ENCODE measurements around the gene EPS15. TPM values are rescaled to one million over a fixed set of nuclear protein-coding genes. Genes with fewer than 3 reads are reported as not detected.
A peak's percentile ranks its signal among the peaks of the same experiment; 100 is the strongest.

The EPS15 gene
- total and polyA plus RNA-seq, 9 of the 15 experiments (the other 6 are each of a cell fraction or from before 2014, with no cell fraction given), result 23.1 to 69.0 (median 41.7) TPM

DNA sequence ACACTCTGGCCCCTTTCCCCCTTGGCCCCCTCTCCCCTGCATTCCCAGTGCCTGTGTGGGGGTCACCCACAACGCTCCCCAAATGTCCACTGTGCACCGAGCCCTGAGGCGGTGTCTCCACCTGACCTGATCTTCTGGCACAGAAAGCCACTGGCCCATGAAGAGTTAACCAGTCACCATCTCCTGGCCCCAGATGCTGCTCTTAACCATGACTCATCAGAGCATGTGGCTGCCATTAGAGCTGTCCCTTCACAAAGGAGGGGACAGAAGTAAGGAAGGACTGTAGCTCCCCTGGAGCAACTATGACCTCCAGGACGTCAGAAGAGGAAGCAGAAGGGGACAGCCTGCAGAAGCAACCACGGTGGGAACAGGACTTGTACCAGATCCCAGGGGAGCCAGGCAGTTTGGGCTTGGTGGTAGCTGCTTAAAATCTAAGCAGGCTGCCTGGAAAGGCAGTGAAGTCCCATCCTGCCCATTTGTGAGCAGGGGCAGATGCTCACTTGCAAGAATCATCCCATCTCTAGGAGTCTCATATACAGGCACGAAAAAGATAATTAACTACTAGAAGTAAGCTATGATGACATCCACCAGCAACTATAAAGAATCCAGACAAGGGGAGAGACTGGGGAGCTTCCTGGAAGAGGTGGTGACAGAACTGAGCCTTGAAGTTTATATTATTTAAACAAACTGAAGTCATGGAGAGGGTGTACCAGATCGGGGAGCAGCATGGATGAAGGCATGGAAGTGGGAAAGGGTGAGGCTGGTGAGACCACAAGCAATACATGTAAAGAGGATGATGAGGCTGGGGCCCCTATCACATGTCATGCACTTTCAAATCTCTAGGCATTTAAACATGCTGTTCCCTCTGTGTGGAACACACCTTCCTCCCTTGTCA, 187.6 kb downstream of the EPS15 start (continued):
- TF ChIP-seq, protein P1, sequence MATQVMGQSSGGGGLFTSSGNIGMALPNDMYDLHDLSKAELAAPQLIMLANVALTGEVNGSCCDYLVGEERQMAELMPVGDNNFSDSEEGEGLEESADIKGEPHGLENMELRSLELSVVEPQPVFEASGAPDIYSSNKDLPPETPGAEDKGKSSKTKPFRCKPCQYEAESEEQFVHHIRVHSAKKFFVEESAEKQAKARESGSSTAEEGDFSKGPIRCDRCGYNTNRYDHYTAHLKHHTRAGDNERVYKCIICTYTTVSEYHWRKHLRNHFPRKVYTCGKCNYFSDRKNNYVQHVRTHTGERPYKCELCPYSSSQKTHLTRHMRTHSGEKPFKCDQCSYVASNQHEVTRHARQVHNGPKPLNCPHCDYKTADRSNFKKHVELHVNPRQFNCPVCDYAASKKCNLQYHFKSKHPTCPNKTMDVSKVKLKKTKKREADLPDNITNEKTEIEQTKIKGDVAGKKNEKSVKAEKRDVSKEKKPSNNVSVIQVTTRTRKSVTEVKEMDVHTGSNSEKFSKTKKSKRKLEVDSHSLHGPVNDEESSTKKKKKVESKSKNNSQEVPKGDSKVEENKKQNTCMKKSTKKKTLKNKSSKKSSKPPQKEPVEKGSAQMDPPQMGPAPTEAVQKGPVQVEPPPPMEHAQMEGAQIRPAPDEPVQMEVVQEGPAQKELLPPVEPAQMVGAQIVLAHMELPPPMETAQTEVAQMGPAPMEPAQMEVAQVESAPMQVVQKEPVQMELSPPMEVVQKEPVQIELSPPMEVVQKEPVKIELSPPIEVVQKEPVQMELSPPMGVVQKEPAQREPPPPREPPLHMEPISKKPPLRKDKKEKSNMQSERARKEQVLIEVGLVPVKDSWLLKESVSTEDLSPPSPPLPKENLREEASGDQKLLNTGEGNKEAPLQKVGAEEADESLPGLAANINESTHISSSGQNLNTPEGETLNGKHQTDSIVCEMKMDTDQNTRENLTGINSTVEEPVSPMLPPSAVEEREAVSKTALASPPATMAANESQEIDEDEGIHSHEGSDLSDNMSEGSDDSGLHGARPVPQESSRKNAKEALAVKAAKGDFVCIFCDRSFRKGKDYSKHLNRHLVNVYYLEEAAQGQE (IDR thresholded peaks at IDR 0.05; ENCODE audit: borderline replicate concordance), result peak; percentile 37; the same call in 1 of the 2 replicates
- TF ChIP-seq, protein P1 (CRISPR knock-in tag; IDR thresholded peaks at IDR 0.05; ENCODE audit: low read depth), result 0 out of 2 replicates have a peak, but pooled peaks have one; percentile 22
- TF ChIP-seq, protein P2, sequence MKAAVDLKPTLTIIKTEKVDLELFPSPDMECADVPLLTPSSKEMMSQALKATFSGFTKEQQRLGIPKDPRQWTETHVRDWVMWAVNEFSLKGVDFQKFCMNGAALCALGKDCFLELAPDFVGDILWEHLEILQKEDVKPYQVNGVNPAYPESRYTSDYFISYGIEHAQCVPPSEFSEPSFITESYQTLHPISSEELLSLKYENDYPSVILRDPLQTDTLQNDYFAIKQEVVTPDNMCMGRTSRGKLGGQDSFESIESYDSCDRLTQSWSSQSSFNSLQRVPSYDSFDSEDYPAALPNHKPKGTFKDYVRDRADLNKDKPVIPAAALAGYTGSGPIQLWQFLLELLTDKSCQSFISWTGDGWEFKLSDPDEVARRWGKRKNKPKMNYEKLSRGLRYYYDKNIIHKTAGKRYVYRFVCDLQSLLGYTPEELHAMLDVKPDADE (conservative IDR thresholded peaks at IDR 0.05; ENCODE audit: control insufficient read depth, low read depth, low read length), result peak; percentile 58; the same call in 1 of the 2 replicates
- TF ChIP-seq SIX5 (IDR thresholded peaks at IDR 0.05; ENCODE audit: borderline replicate concordance in 1 of 2, insufficient read depth in 1 of 2, low read depth in 1 of 2, low read length in 2 of 2) (no peak), KLF1 (tag; IDR thresholded peaks at IDR 0.05) (no peak), ESRRA (IDR thresholded peaks at IDR 0.05; ENCODE audit: borderline replicate concordance, low read depth) (peak; percentile 43; the same call in 1 of the 2 replicates), PTTG1 (tag; IDR thresholded peaks at IDR 0.05; ENCODE audit: low read depth) (no peak), ATF7 (IDR thresholded peaks at IDR 0.05) (peak; percentile 82), SAP30 (IDR thresholded peaks at IDR 0.05; ENCODE audit: borderline replicate concordance, insufficient read depth, low read depth, low read length, poor library complexity, severe bottlenecking) (no peak), RBFOX2 (IDR thresholded peaks at IDR 0.05; ENCODE audit: low read depth, low read length) (peak; percentile 45), CXXC5 (CRISPR knock-in tag; IDR thresholded peaks at IDR 0.05) (peak; percentile 57), ZBTB17 (CRISPR knock-in tag; IDR thresholded peaks at IDR 0.05) (peak; percentile 80; the same call in 1 of the 2 replicates), MEIS2 (IDR thresholded peaks at IDR 0.05; ENCODE audit: partially characterized antibody) (peak; percentile 56), BRD9 (IDR thresholded peaks at IDR 0.05; ENCODE audit: low read depth, partially characterized antibody) (peak; percentile 93), L3MBTL2 (IDR thresholded peaks at IDR 0.05) (peak; percentile 80), TRIM28 (IDR thresholded peaks at IDR 0.05) (peak; percentile 52; the same call in 1 of the 2 replicates)
- TF ChIP-seq, protein P3, sequence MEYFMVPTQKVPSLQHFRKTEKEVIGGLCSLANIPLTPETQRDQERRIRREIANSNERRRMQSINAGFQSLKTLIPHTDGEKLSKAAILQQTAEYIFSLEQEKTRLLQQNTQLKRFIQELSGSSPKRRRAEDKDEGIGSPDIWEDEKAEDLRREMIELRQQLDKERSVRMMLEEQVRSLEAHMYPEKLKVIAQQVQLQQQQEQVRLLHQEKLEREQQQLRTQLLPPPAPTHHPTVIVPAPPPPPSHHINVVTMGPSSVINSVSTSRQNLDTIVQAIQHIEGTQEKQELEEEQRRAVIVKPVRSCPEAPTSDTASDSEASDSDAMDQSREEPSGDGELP (CRISPR knock-in tag; IDR thresholded peaks at IDR 0.05; ENCODE audit: borderline replicate concordance), result peak; percentile 87

Data from K562 (cell line).